HCT116 (cell line): ENCODE results near the gene PSAP.

Source experiments
- CBX3 ChIP-seq: IDR thresholded peaks from 2 replicates; pipeline ENCODE4 v1.6.1; 2012; ENCODE audit warnings: low read depth
- EGR1 ChIP-seq: IDR thresholded peaks from 2 replicates; pipeline ENCODE4 v1.6.1; 2012; ENCODE audit warnings: low read depth
- EZH2 ChIP-seq: fragments of 200-600 bp; sonication (generic); IDR thresholded peaks from 2 replicates; pipeline ENCODE4 v1.6.1; 2017; ENCODE audit warnings: antibody characterized with exemption, mixed run types
- POLR2A ChIP-seq: IDR thresholded peaks from 2 replicates; pipeline ENCODE4 v1.7.0; 2011; ENCODE audit warnings: borderline replicate concordance; ENCODE audit not compliant: insufficient read depth, insufficient read length; ENCODE audit errors: extremely low read depth
- POLR2AphosphoS5 ChIP-seq: IDR thresholded peaks from 2 replicates; pipeline ENCODE4 v1.6.1; 2011; ENCODE audit warnings: mild to moderate bottlenecking, low read depth, low read length, moderate library complexity
- SIN3A ChIP-seq: IDR thresholded peaks from 2 replicates; pipeline ENCODE4 v1.6.1; 2012; ENCODE audit warnings: low read depth
- SRF ChIP-seq: IDR thresholded peaks from 2 replicates; pipeline ENCODE4 v1.6.1; 2012; ENCODE audit warnings: low read depth
- YY1 ChIP-seq: IDR thresholded peaks from 2 replicates; pipeline ENCODE4 v1.6.1; 2011; ENCODE audit warnings: low read length, low read depth, moderate library complexity, mild to moderate bottlenecking; ENCODE audit not compliant: insufficient replicate concordance; ENCODE audit errors: extremely low read depth
- ZFX ChIP-seq: fragments of 450-650 bp; IDR thresholded peaks from 2 replicates; pipeline ENCODE4 v1.6.1; 2017
- ZNF274 ChIP-seq: fragments of 200-500 bp; sonication (Bioruptor generic); IDR thresholded peaks from 2 replicates; pipeline ENCODE4 v1.6.1; 2014; ENCODE audit warnings: mild to moderate bottlenecking, low read depth, low read length, inconsistent platforms
- TF ChIP-seq, protein P1 (sequence below): IDR thresholded peaks from 2 replicates; pipeline ENCODE4 v1.6.1; 2012
- TF ChIP-seq, protein P2 (sequence below), 3 experiments: fragments of 200-600 bp in 1 of 3; sonication (generic) in 1 of 3; IDR thresholded peaks in 2 of 3; conservative IDR thresholded peaks in 1 of 3; 2 replicates each; pipeline ENCODE4 v1.5.1; 2012 to 2017; ENCODE audit warnings: low read depth in 2 of 3, low read length in 2 of 3, antibody characterized with exemption in 1 of 3, borderline replicate concordance in 1 of 3, control low read depth in 1 of 3, mild to moderate bottlenecking in 1 of 3, mixed read lengths in 1 of 3, mixed run types in 1 of 3, moderate library complexity in 1 of 3; ENCODE audit not compliant: insufficient read depth in 1 of 3
- TF ChIP-seq, protein P3 (sequence below): IDR thresholded peaks from 2 replicates; pipeline ENCODE4 v1.6.1; 2012; ENCODE audit warnings: low read depth
- TF ChIP-seq, protein P4 (sequence below): IDR thresholded peaks from 2 replicates; pipeline ENCODE4 v1.6.1; 2012

DNA sequence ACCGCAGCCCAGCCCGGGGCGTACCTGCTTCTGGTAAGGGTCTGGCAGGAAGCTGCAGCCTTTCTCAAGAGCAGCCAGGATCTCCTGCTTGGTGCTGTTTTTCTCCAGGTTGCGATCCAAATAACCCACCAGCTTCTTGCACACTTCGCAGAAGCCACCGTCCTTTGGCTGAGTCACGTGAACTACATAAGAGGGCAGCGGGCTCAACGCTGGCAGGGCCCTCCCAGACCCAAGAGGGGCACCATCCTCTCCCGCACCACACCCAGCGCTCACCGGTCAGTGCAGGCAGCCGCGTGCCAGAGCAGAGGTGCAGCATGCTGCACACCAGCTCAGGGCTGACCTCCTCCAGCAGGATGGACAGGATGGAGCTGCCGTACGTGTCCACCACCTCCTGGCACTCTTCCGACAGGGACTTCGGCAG, 31.6 kb downstream of the PSAP start:
- TF ChIP-seq, protein P1, sequence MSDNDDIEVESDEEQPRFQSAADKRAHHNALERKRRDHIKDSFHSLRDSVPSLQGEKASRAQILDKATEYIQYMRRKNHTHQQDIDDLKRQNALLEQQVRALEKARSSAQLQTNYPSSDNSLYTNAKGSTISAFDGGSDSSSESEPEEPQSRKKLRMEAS: no peak
- TF ChIP-seq, protein P2, sequence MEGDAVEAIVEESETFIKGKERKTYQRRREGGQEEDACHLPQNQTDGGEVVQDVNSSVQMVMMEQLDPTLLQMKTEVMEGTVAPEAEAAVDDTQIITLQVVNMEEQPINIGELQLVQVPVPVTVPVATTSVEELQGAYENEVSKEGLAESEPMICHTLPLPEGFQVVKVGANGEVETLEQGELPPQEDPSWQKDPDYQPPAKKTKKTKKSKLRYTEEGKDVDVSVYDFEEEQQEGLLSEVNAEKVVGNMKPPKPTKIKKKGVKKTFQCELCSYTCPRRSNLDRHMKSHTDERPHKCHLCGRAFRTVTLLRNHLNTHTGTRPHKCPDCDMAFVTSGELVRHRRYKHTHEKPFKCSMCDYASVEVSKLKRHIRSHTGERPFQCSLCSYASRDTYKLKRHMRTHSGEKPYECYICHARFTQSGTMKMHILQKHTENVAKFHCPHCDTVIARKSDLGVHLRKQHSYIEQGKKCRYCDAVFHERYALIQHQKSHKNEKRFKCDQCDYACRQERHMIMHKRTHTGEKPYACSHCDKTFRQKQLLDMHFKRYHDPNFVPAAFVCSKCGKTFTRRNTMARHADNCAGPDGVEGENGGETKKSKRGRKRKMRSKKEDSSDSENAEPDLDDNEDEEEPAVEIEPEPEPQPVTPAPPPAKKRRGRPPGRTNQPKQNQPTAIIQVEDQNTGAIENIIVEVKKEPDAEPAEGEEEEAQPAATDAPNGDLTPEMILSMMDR (IDR thresholded peaks at IDR 0.05 in 2 of 3, conservative IDR thresholded peaks at IDR 0.05 in 1 of 3; ENCODE audit: borderline replicate concordance in 1 of 3, insufficient read depth in 1 of 3, low read depth in 2 of 3, low read length in 2 of 3): no peak
- TF ChIP-seq POLR2A: no peak
- no peak for TF ChIP-seq ZNF274
- no peak for TF ChIP-seq EZH2
- no peak for TF ChIP-seq POLR2AphosphoS5
- TF ChIP-seq, protein P3, sequence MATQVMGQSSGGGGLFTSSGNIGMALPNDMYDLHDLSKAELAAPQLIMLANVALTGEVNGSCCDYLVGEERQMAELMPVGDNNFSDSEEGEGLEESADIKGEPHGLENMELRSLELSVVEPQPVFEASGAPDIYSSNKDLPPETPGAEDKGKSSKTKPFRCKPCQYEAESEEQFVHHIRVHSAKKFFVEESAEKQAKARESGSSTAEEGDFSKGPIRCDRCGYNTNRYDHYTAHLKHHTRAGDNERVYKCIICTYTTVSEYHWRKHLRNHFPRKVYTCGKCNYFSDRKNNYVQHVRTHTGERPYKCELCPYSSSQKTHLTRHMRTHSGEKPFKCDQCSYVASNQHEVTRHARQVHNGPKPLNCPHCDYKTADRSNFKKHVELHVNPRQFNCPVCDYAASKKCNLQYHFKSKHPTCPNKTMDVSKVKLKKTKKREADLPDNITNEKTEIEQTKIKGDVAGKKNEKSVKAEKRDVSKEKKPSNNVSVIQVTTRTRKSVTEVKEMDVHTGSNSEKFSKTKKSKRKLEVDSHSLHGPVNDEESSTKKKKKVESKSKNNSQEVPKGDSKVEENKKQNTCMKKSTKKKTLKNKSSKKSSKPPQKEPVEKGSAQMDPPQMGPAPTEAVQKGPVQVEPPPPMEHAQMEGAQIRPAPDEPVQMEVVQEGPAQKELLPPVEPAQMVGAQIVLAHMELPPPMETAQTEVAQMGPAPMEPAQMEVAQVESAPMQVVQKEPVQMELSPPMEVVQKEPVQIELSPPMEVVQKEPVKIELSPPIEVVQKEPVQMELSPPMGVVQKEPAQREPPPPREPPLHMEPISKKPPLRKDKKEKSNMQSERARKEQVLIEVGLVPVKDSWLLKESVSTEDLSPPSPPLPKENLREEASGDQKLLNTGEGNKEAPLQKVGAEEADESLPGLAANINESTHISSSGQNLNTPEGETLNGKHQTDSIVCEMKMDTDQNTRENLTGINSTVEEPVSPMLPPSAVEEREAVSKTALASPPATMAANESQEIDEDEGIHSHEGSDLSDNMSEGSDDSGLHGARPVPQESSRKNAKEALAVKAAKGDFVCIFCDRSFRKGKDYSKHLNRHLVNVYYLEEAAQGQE: no peak
- TF ChIP-seq YY1: no peak
- TF ChIP-seq, protein P4, sequence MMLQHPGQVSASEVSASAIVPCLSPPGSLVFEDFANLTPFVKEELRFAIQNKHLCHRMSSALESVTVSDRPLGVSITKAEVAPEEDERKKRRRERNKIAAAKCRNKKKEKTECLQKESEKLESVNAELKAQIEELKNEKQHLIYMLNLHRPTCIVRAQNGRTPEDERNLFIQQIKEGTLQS: no peak
- no peak for TF ChIP-seq ZFX
- no peak for TF ChIP-seq SRF
- TF ChIP-seq SIN3A: no peak
- TF ChIP-seq EGR1: no peak
- no peak for TF ChIP-seq CBX3
